ENCODE data around the gene TRIM52.
"Not testable (repeated sequence)": the region's sequence is repeated elsewhere in the genome, so short reads cannot be mapped to it uniquely, and the experiment has no call there.

The TRIM52 gene

GRCh38 chr5:181260720-181261319 lies at the start of gene TRIM52:
Gene TRIM52, minus strand, starts transcription at chr5:181261143. Its CDS starts 330 bp downstream, at chr5:181260813.
- H3K4me3 ChIP-seq (ENCODE audit: low read depth, low read length) = peak within 1 kb of the TSS; percentile 79
- TF ChIP-seq, protein P1, sequence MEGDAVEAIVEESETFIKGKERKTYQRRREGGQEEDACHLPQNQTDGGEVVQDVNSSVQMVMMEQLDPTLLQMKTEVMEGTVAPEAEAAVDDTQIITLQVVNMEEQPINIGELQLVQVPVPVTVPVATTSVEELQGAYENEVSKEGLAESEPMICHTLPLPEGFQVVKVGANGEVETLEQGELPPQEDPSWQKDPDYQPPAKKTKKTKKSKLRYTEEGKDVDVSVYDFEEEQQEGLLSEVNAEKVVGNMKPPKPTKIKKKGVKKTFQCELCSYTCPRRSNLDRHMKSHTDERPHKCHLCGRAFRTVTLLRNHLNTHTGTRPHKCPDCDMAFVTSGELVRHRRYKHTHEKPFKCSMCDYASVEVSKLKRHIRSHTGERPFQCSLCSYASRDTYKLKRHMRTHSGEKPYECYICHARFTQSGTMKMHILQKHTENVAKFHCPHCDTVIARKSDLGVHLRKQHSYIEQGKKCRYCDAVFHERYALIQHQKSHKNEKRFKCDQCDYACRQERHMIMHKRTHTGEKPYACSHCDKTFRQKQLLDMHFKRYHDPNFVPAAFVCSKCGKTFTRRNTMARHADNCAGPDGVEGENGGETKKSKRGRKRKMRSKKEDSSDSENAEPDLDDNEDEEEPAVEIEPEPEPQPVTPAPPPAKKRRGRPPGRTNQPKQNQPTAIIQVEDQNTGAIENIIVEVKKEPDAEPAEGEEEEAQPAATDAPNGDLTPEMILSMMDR (IDR thresholded peaks at IDR 0.05; ENCODE audit: low read depth, low read length) = no peak

DNA sequence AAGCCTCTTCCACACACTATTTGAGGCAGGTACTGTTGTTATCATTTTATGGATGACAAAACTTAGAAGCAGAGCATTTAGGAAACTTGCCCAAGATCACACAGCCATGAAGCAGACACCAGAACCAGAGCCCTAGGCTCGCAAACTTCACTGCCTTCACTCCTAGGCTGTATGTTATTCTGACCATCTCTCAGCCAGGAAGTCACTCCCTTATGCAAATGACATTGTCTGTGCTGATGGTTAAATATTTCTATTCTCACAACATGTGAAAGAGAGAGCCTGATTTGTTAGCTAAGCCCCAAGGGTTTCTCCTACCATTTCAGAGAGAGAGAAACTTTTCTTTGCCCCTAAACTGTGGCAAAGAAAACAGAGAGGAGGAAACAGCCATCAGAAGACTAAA lies 26.4 kb upstream of the TRIM52 start:
- not testable (repeated sequence) for H3K4me3 ChIP-seq (ENCODE audit: low read depth, low read length)

DNA sequence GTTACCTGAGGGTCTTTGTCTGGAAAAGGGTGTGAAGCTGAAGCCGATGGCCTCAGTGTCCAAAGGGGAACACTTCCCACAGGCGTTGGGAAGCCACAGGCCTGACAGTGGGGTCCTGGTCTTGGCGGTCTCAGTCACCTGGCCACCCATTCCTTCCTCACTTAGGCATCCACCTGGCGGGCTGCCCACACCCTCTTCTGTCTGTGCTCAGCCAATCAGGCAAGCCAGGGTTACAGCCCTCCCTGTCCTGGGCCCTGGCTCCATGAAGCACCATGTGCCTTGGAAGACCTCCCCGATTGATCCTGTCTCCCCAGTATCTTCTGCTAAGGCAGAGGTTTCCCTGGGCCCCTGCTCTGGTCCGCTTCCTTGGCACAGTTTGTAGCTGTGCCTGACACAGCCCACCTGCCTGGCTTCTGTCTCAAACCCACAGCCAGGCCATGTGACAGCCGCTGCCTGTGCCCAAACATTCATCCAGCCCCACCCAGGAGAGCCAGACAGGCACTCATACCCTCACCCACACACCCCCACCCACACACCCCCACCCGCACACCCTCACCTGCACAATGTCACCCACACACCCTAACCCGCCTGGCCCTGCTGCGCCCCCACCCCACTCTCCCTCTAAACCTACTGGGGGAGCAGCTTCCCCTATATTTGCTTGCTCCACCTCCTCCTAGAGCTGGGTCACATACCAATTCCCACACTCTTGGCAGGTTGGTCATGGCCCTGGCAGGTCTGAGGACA lies 25.2 kb upstream of the TRIM52 start:
- not testable (repeated sequence) for H3K4me3 ChIP-seq (ENCODE audit: low read depth, low read length)

GRCh38 chr5:181283841-181284755 lies 23.2 kb upstream of the TRIM52 start:
- not testable (repeated sequence) for H3K4me3 ChIP-seq (ENCODE audit: low read depth, low read length)

GRCh38 chr5:181283347-181283746 lies 22.4 kb upstream of the TRIM52 start:
- TF ChIP-seq, protein P1 (IDR thresholded peaks at IDR 0.05; ENCODE audit: low read depth, low read length) = no peak
- no peak overlapping the region for H3K4me3 ChIP-seq (ENCODE audit: low read depth, low read length)

DNA sequence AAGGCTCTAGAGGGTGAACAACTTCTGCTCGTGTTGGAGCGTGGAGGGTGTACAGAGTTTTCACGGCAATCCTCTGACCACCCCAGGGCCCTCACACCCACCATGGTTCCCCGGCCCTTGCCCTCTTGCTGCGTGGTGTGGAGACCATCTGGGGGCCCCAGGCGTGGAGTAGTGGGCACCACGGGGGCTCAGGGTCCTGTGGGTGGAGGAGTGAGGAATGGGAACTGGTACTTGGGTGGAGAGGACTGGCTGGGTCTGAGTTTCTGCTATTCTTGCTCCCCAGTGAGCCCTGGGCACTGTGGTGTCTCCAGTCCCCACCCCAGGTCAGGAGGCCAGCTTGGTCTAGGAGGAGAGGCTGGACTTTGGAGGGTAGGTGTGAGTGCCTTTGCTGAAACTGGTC lies 21.9 kb upstream of the TRIM52 start:
- no peak overlapping the region for H3K4me3 ChIP-seq (ENCODE audit: low read depth, low read length)
- TF ChIP-seq, protein P1 (IDR thresholded peaks at IDR 0.05; ENCODE audit: low read depth, low read length) = no peak

DNA sequence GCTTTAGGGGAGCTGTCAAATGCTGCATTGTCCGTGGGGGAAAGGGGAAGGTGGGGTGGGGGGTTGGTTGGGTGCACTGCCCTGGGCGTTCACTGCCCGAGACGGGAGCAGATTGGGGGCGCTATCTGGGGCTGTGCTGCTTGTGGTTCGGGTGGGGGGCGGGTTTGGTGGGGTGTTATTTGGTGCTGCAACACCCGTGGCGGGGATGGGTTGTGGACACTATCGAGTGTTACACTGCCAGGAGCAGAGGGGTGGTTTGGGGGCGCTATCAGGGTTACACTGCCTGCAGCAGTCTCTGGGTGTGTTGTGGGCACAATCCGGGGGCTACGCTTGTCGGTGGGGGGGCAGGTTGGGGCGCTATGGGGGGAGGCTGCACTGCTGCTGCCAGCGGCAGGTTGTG lies 21.5 kb upstream of the TRIM52 start:
- H3K4me3 ChIP-seq (ENCODE audit: low read depth, low read length) = not testable (repeated sequence)

DNA sequence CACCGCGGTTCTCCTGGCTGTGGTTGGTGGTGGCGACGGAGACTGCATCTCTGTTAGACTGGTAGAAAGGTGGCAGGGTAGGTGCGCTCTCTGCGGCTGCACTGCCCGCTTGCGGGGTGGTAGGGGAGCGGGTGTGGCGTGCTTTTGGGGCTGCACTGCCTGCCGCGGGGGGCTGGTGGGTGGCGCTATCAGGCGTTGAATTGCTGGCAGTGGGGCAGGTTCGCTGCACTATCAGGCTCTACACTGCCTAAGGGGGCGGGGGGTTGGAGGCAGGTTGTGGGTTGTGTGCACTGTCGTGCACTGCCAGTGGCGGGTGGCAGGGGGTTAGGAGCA lies 21.0 kb upstream of the TRIM52 start:
- TF ChIP-seq, protein P1 (IDR thresholded peaks at IDR 0.05; ENCODE audit: low read depth, low read length) = no peak
- H3K4me3 ChIP-seq (ENCODE audit: low read depth, low read length) = no peak overlapping the region

GRCh38 chr5:181281077-181281983 lies 20.4 kb upstream of the TRIM52 start:
- no peak overlapping the region for H3K4me3 ChIP-seq (ENCODE audit: low read depth, low read length)
- TF ChIP-seq, protein P1 (IDR thresholded peaks at IDR 0.05; ENCODE audit: low read depth, low read length) = no peak
